Liver (tissue), 3 donors: ENCODE measurements around the gene SPRYD4.

Source experiments
- CTCF ChIP-seq: fragments of 150-350 bp; IDR thresholded peaks from 2 replicates; pipeline ENCODE4 v1.5.1; 2017; ENCODE audit warnings: improper control_type of control experiment, low read depth, low read length; ENCODE audit not compliant: missing input control
- RAD21 ChIP-seq, 2 donors: IDR thresholded peaks; 2 replicates each; pipeline ENCODE4 v1.6.1; 2016; ENCODE audit warnings: antibody characterized with exemption in 2 of 2, mild to moderate bottlenecking in 2 of 2
- donor health status: healthy.
- donor health status: healthy.

GRCh38 chr12:56521209-56521589 lies 52.8 kb downstream of the SPRYD4 start:
- TF ChIP-seq CTCF: no peak
- no peak for TF ChIP-seq RAD21 (IDR thresholded peaks at IDR 0.05)
